ENCODE data around the gene BACH2. TPM values are rescaled to one million over a fixed set of nuclear protein-coding genes. Genes with fewer than 3 reads are reported as not detected.

Gene BACH2
- total and polyA plus RNA-seq, 2 of the 4 experiments (the other 2 are of a cell fraction), result 1.3 to 1.4 TPM

- Histone ChIP-seq H3K27me3 (ENCODE audit: control insufficient read depth, insufficient read depth, low read length) (no peaks in the 10 kb centered on the region), H4K91ac (ENCODE audit: insufficient read depth, low read depth, low read length) (no peak overlapping the region), H2BK5ac (ENCODE audit: low read depth, low read length, poor library complexity, severe bottlenecking) (no peak overlapping the region), H2BK120ac (ENCODE audit: low read depth, low read length) (no peak overlapping the region), H3K4me1 (ENCODE audit: control insufficient read depth, insufficient read depth, low read length) (peaks cover 2% of the 10 kb centered on the region), H3K9ac (ENCODE audit: low read depth, low read length) (no peak overlapping the region), H3K4ac (ENCODE audit: low read depth, low read length) (no peak overlapping the region), H2BK15ac (ENCODE audit: low read depth, low read length) (no peak overlapping the region), H4K5ac (ENCODE audit: low read depth, low read length) (no peak overlapping the region), H2AK5ac (ENCODE audit: low read depth, low read length) (no peak overlapping the region), H3K9me3 (ENCODE audit: control insufficient read depth, insufficient read depth, low read length) (no peaks in the 10 kb centered on the region), H3K4me2 (ENCODE audit: low read depth, low read length) (no peak overlapping the region), H2AFZ (replicated peaks; ENCODE audit: low read length, poor library complexity) (no peak overlapping the region), H3K4me3 (ENCODE audit: insufficient read depth, low read depth, low read length) (no peak overlapping the region), H2AK9ac (replicated peaks; ENCODE audit: low read depth, low read length, poor library complexity) (no peak overlapping the region), H3K79me1 (ENCODE audit: low read depth in 1 of 2, low read length in 2 of 2) (no peaks in the 10 kb centered on the region), H3K36me3 (ENCODE audit: control insufficient read depth, insufficient read depth, low read length) (no peaks in the 10 kb centered on the region), H4K20me1 (ENCODE audit: insufficient read depth, low read length) (no peaks in the 10 kb centered on the region), H3K14ac (replicated peaks; ENCODE audit: low read depth, low read length) (no peak overlapping the region), H2BK20ac (ENCODE audit: low read depth, low read length) (no peak overlapping the region), H3K18ac (ENCODE audit: low read depth, low read length) (no peak overlapping the region), H3K56ac (ENCODE audit: extremely low read depth, insufficient read depth, low read length) (no peak overlapping the region), H4K8ac (ENCODE audit: low read depth in 2 of 2, low read length in 2 of 2) (no peak overlapping the region), H3K23ac (ENCODE audit: low read depth, low read length) (no peak overlapping the region), H3K9me1 (ENCODE audit: insufficient read depth, low read length) (no peaks in the 10 kb centered on the region), H3K27ac (ENCODE audit: insufficient read depth, low read length) (no peak overlapping the region)
- ChIA-PET CTCF (interaction anchor here (1.0 kb wide), 1 partner anchor 10 kb away, joined by 3 read pairs; no protein-coding TSS in a partner anchor), POLR2A (ENCODE audit: unreplicated experiment) (no interaction called here)
- in situ Hi-C loops (cut with MboI; ENCODE audit: low sequenced_read_pairs), result no loop called here
- no peak for TF ChIP-seq BHLHE40 (IDR thresholded peaks at IDR 0.05; ENCODE audit: low read depth, low read length)
- no peak for TF ChIP-seq RFX5 (IDR thresholded peaks at IDR 0.05; ENCODE audit: low read depth, low read length)
- no peak for TF ChIP-seq CTCF (conservative IDR thresholded peaks at IDR 0.05; ENCODE audit: low read depth, low read length)
- no peak for TF ChIP-seq SMC3 (IDR thresholded peaks at IDR 0.05; ENCODE audit: low read depth, low read length)
- peak; percentile 88 for TF ChIP-seq CEBPB (IDR thresholded peaks at IDR 0.05; ENCODE audit: low read depth, low read length)
- TF ChIP-seq MAFK (IDR thresholded peaks at IDR 0.05; ENCODE audit: low read depth, low read length), result no peak
- TF ChIP-seq CHD1 (IDR thresholded peaks at IDR 0.05; ENCODE audit: low read depth, low read length), result no peak
- peak; percentile 80 for TF ChIP-seq FOS (IDR thresholded peaks at IDR 0.05; ENCODE audit: low read depth, low read length)
- no peak for TF ChIP-seq RCOR1 (IDR thresholded peaks at IDR 0.05; ENCODE audit: insufficient replicate concordance, low read length)
- TF ChIP-seq NFE2L2 (IDR thresholded peaks at IDR 0.05; ENCODE audit: low read depth, low read length), result no peak
- TF ChIP-seq RAD21 (IDR thresholded peaks at IDR 0.05; ENCODE audit: low read length), result no peak
- TF ChIP-seq, protein P1, sequence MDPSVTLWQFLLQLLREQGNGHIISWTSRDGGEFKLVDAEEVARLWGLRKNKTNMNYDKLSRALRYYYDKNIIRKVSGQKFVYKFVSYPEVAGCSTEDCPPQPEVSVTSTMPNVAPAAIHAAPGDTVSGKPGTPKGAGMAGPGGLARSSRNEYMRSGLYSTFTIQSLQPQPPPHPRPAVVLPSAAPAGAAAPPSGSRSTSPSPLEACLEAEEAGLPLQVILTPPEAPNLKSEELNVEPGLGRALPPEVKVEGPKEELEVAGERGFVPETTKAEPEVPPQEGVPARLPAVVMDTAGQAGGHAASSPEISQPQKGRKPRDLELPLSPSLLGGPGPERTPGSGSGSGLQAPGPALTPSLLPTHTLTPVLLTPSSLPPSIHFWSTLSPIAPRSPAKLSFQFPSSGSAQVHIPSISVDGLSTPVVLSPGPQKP (IDR thresholded peaks at IDR 0.05; ENCODE audit: borderline replicate concordance, low read depth, low read length), result no peak
- no peak for TF ChIP-seq MAZ (IDR thresholded peaks at IDR 0.05; ENCODE audit: borderline replicate concordance, low read depth, low read length)
- TF ChIP-seq USF2 (IDR thresholded peaks at IDR 0.05; ENCODE audit: low read depth, low read length), result peak; percentile 67
- no peak for TF ChIP-seq POLR2A (IDR thresholded peaks at IDR 0.05; ENCODE audit: low read depth, low read length)
- TF ChIP-seq MXI1 (IDR thresholded peaks at IDR 0.05; ENCODE audit: borderline replicate concordance, low read depth, low read length), result no peak
- dilution Hi-C loops (cut with HindIII; ENCODE audit: low sequenced_read_pairs, unreplicated experiment), result no loop called here
- intact Hi-C loops (cut with micrococcal nuclease), result no loop called here
- DNase-seq, result peak; percentile 86
- BruUV-seq (replicated peaks), result no TSS peak
- peak; percentile 42 for ATAC-seq (ENCODE audit: low read depth)
Measured at GRCh38 chr6:90088009-90088408, 208.6 kb downstream of the BACH2 start.
